ENCODE measurements around the gene E4F1. TPM values are rescaled to one million over a fixed set of nuclear protein-coding genes. Genes with fewer than 3 reads are reported as not detected.
A peak's percentile ranks its signal among the peaks of the same experiment; 100 is the strongest.

Gene E4F1
- total and polyA plus RNA-seq, 3 donors from 2014 or later = 20.0 to 69.4 (median 57.4) TPM

DNA sequence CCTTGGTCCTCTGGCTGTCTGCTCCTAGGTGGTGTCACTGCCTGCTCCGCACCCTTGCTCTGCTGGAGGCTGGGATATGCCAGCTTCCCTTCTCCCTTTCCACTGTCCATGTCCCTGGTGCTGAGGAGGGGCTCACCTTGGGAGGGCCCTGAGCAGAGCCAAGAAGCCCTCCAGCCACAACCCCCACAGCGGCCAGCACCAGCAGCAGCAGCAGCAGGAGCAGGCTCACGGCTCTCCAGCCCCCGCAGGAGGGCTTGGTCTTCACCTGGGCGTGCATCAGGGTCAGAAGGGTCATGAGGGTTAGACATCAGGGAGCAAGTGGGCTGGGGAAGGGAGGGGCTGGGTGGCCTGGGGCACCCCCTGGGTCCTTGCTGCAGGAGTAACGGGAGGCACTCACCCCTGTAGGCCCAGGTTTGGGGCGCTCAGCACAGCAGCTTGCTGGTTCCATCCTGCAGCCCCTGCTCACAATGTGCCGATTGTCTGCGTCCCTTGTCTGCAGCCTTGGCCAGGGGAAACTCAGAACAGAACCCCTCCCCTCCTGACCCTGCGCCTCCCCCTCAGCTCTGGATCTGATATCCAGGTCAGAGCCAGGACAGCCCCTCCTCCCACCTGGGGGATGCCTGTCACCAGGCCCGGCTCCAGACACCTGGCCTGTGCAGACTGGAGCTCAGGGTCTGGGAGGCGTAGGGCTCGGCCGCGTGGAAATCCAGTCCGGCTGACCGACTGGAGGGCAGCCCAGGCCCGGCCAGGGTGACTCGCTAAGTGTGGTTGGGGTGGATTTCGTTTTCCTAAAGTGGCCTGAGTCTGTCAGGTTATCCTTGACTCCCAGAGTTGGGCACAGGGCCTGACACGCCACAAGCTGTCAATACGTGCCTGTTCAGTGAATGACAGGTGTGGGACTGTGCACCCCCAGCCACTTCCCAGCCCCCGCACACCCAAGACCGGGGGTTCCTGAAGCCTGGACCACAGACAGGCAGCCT lies 12.7 kb upstream of the E4F1 start, which contains the start of gene BRICD5:
BRICD5 (minus strand) TSS at position 478 of the 980 bp plus-strand sequence; CDS start at position 448, 30 bp downstream.
- no peak for TF ChIP-seq POLR2A (IDR thresholded peaks at IDR 0.05)
- TF ChIP-seq CTCF (IDR thresholded peaks at IDR 0.05) = no peak
- DNase-seq = peak; percentile 77
- H3K27ac ChIP-seq = no peak within 1 kb of the TSS
- no peaks in the 10 kb centered on the region for H3K27me3 ChIP-seq
- intact Hi-C loops (cut with DNase I; ENCODE audit: low total_unique reads) = no loop called here
- H3K36me3 ChIP-seq (ENCODE audit: low read depth, missing control alignments) = no peaks in the 10 kb centered on the region
- 45 to 56% methylated on average over 15 to 24 of the region's 24 CpGs for WGBS, 2 donors
- H3K4me1 ChIP-seq = peaks cover 51% of the 10 kb centered on the region
- no peak within 1 kb of the TSS for H3K4me3 ChIP-seq
- H3K9me3 ChIP-seq = no peaks in the 10 kb centered on the region

GRCh38 chr16:2211923-2212347 lies 11.5 kb upstream of the E4F1 start:
- Histone ChIP-seq H3K4me1 (peaks cover 40% of the 10 kb centered on the region), H3K9me3 (no peaks in the 10 kb centered on the region), H3K36me3 (ENCODE audit: low read depth, missing control alignments) (no peaks in the 10 kb centered on the region), H3K4me3 (no peak overlapping the region), H3K27me3 (no peaks in the 10 kb centered on the region), H3K27ac (peak overlapping the region in 1 of 2 donors; percentile 50)
- DNase-seq = peak; percentile 45
- TF ChIP-seq POLR2A (IDR thresholded peaks at IDR 0.05) (no peak), CTCF (IDR thresholded peaks at IDR 0.05) (no peak)
- WGBS, 2 donors = 73 to 75% methylated on average over 5 to 11 of the region's 11 CpGs
- intact Hi-C loops (cut with DNase I; ENCODE audit: low total_unique reads) = no loop called here

DNA sequence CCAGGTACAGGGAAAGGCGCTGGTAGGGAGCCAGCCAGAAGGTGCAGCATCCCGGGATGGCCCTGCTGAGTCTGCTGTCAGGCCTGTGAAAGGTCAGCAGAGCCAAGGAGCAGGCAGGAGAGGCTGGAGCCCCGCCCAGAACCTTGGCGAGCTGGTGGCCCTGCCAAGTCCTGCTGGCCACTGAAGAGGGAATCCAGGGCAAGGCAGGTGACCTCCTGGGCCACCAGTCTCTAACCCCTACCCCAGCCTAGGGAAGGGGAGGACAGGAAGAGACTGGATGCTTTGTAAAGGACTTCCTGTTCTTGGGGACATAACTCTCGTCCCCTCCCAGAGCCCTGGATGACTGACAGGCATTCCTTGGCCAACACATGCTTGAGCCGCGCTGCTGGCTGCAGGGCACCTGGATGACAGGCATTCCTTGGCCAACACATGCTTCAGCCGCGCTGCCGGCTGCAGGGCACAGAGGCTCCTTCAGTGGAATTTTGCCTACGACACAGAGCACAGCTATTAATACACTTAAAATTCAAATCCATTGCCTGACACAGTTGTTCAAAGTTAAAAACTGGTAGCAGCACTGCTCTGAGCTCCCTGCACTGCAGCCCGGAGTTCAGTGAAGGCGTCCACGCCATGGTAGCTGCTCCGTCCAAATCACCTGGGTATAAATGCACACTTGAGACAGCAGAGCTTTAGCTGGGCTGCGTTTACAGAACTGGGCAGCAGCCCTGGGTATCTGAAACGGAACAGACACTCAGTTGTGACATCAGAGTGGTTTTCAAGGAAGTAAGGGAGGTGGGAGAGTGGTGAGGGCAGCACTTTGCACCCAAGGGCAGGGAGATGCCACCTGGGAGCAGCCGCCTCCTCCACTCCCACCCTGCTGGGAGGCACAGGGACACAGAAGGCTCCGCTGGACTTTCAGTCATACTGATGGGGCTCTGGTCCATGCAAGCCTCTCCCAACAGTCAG lies 10.7 kb upstream of the E4F1 start:
- Histone ChIP-seq H3K4me3 (no peak overlapping the region), H3K4me1 (peaks cover 40% of the 10 kb centered on the region), H3K27me3 (no peaks in the 10 kb centered on the region), H3K9me3 (no peaks in the 10 kb centered on the region), H3K36me3 (ENCODE audit: low read depth, missing control alignments) (no peaks in the 10 kb centered on the region), H3K27ac (peak overlapping the region; percentile 25 to 50)
- WGBS, 2 donors = 57 to 61% methylated on average over 16 to 19 of the region's 19 CpGs
- DNase-seq = peak; percentile 46
- TF ChIP-seq CTCF (IDR thresholded peaks at IDR 0.05) (no peak), POLR2A (IDR thresholded peaks at IDR 0.05) (no peak)
- intact Hi-C loops (cut with DNase I; ENCODE audit: low total_unique reads) = no loop called here

- Histone ChIP-seq H3K27ac (peak overlapping the region; percentile 45 to 76), H3K27me3 (no peaks in the 10 kb centered on the region), H3K4me3 (peak overlapping the region; percentile 65 to 67), H3K9me3 (no peaks in the 10 kb centered on the region), H3K4me1 (peaks cover 40% of the 10 kb centered on the region), H3K36me3 (ENCODE audit: low read depth, missing control alignments) (no peaks in the 10 kb centered on the region)
- no peak for TF ChIP-seq POLR2A (IDR thresholded peaks at IDR 0.05)
- no peak for TF ChIP-seq CTCF (IDR thresholded peaks at IDR 0.05)
- intact Hi-C loops (cut with DNase I; ENCODE audit: low total_unique reads) = no loop called here
- WGBS, 2 donors = 1% methylated on average over 19 to 34 of the region's 98 CpGs
- no peak for DNase-seq
Measured at GRCh38 chr16:2213817-2214718, 9.3 kb upstream of the E4F1 start.

Measured in testis (tissue), 3 donors.